A673 (cell line): ENCODE data around the gene MBL2. TPM values are rescaled to one million over a fixed set of nuclear protein-coding genes. Genes with fewer than 3 reads are reported as not detected.

ENCODE experiments used
- BruUV-seq: library from RNA; stranded (reverse); fragments of 400-500 nt; replicated peaks from 2 replicates; lab custom pipeline; 2021; lab: Mats Ljungman, UMichigan
- CTCF ChIA-PET: fragments of 300-600 bp; sonication (Branson Sonifier 250); formaldehyde crosslinking; loops from one replicate; lab custom pipeline; 2022; ENCODE audit warnings: antibody characterized with exemption; lab: Charles Lee
- POLR2A ChIA-PET: fragments of 300-600 bp; sonication (Branson Sonifier 250); formaldehyde crosslinking; loops from one replicate; lab custom pipeline; 2022; ENCODE audit warnings: antibody characterized with exemption; ENCODE audit not compliant: low non-redundant PET; lab: Charles Lee
- DNase-seq: peaks from one replicate; pipeline ENCODE4 v3.0.0-alpha.2; 2015; ENCODE audit warnings: low spot score
- H3K27ac ChIP-seq: fragments of 200-600 bp; sonication (generic); 2 replicates; pipeline ENCODE4 v1.5.1; 2016; ENCODE audit warnings: mixed run types, low read depth, mild to moderate bottlenecking, mixed read lengths, antibody characterized with exemption, low read length; ENCODE audit not compliant: poor library complexity, severe bottlenecking
- H3K27me3 ChIP-seq: fragments of 200-600 bp; sonication (generic); replicated peaks from 2 replicates; pipeline ENCODE4 v1.6.1; 2017; ENCODE audit warnings: mixed run types, low read depth, mild to moderate bottlenecking, mixed read lengths, antibody characterized with exemption, low read length; ENCODE audit not compliant: insufficient read depth, poor library complexity
- H3K36me3 ChIP-seq: fragments of 200-600 bp; sonication (generic); 2 replicates; pipeline ENCODE4 v1.6.1; 2016; ENCODE audit warnings: mixed run types, mild to moderate bottlenecking, mixed read lengths, antibody characterized with exemption, low read length; ENCODE audit not compliant: insufficient read depth, poor library complexity, severe bottlenecking
- H3K4me1 ChIP-seq: fragments of 200-600 bp; sonication (generic); 2 replicates; pipeline ENCODE4 v1.6.1; 2017; ENCODE audit warnings: mixed run types, mild to moderate bottlenecking, mixed read lengths, antibody characterized with exemption, low read length; ENCODE audit not compliant: insufficient read depth, poor library complexity, severe bottlenecking
- H3K4me3 ChIP-seq: fragments of 200-600 bp; sonication (generic); 2 replicates; pipeline ENCODE4 v1.5.1; 2016; ENCODE audit warnings: low read depth, mixed run types, mild to moderate bottlenecking, mixed read lengths, low read length; ENCODE audit not compliant: poor library complexity, severe bottlenecking
- H3K9me3 ChIP-seq: fragments of 200-600 bp; sonication (generic); 2 replicates; pipeline ENCODE4 v1.6.1; 2016; ENCODE audit warnings: mixed run types, low read depth, mild to moderate bottlenecking, mixed read lengths, antibody characterized with exemption, low read length; ENCODE audit not compliant: poor library complexity, severe bottlenecking
- CTCF ChIP-seq: fragments of 300-800, 200-600 bp; sonication (generic); conservative IDR thresholded peaks from 2 replicates; pipeline ENCODE4 v1.5.1; 2017; ENCODE audit warnings: low read depth, mild to moderate bottlenecking, antibody characterized with exemption, low read length, moderate library complexity, mixed read lengths
- EZH2 ChIP-seq: fragments of 200-600 bp; sonication (generic); IDR thresholded peaks from 2 replicates; pipeline ENCODE4 v1.6.1; 2017; ENCODE audit warnings: borderline replicate concordance, low read depth, mild to moderate bottlenecking, mixed read lengths, antibody characterized with exemption, low read length; ENCODE audit not compliant: poor library complexity, severe bottlenecking
- intact Hi-C: fragments of 100-400 bp; cut with micrococcal nuclease; formaldehyde crosslinking; loops from one replicate; pipeline ENCODE4 v1.10.0; 2022; ENCODE audit not compliant: unreplicated experiment
- total RNA-seq: library from RNA; stranded (reverse); gene quantifications from 2 replicates; pipeline ENCODE4 v1.2.3, GENCODE V29; 2021

The MBL2 gene
- total RNA-seq, 1 experiment from 2014 or later = not detected

- H3K27me3 ChIP-seq = no peaks in the 10 kb centered on the region
- BruUV-seq = no TSS peak
- no peaks in the 10 kb centered on the region for H3K4me1 ChIP-seq
- DNase-seq = no peak
- intact Hi-C loops = no loop called here
- ChIA-PET POLR2A (no interaction called here), CTCF (no interaction called here)
- TF ChIP-seq EZH2 (no peak), CTCF (no peak)
- H3K27ac ChIP-seq = no peak overlapping the region
- H3K9me3 ChIP-seq = no peaks in the 10 kb centered on the region
- no peaks in the 10 kb centered on the region for H3K36me3 ChIP-seq
- no peak overlapping the region for H3K4me3 ChIP-seq
Measured at GRCh38 chr10:52756295-52756694, 16.3 kb downstream of the MBL2 start.

GRCh38 chr10:52755297-52756062 lies 17.1 kb downstream of the MBL2 start:
- DNase-seq = no peak
- TF ChIP-seq EZH2 = no peak

GRCh38 chr10:52752801-52753445 lies 19.7 kb downstream of the MBL2 start:
- TF ChIP-seq CTCF (no peak), EZH2 (no peak)
- Histone ChIP-seq H3K4me1 (no peaks in the 10 kb centered on the region), H3K27ac (no peak overlapping the region), H3K9me3 (no peaks in the 10 kb centered on the region), H3K4me3 (no peak overlapping the region), H3K36me3 (no peaks in the 10 kb centered on the region), H3K27me3 (no peaks in the 10 kb centered on the region)
- ChIA-PET POLR2A (interaction anchor here (0.6 kb wide), 1 partner anchor 76 kb away, joined by 3 read pairs; no protein-coding TSS in a partner anchor), CTCF (no interaction called here)
- DNase-seq = no peak
- intact Hi-C loops = no loop called here
- no TSS peak for BruUV-seq

More at GRCh38 chr10:52755297-52756062, 17.1 kb downstream of the MBL2 start:
- H3K36me3 ChIP-seq = no peaks in the 10 kb centered on the region
- CTCF ChIA-PET = no interaction called here
- H3K27me3 ChIP-seq = no peaks in the 10 kb centered on the region
- intact Hi-C loops = no loop called here
- H3K9me3 ChIP-seq = no peaks in the 10 kb centered on the region
- H3K27ac ChIP-seq = no peak overlapping the region
- H3K4me1 ChIP-seq = no peaks in the 10 kb centered on the region
- no TSS peak for BruUV-seq
- no peak overlapping the region for H3K4me3 ChIP-seq
- POLR2A ChIA-PET = no interaction called here
